ENCODE measurements around the gene EVC2. TPM values are rescaled to one million over a fixed set of nuclear protein-coding genes. Genes with fewer than 3 reads are reported as not detected.

Gene EVC2
- total and polyA plus RNA-seq, 2 of the 13 experiments (the other 11 are each of a cell fraction or from before 2014, with no cell fraction given), result not detected

GRCh38 chr4:5707366-5707765 is 993 bp downstream of the EVC2 start:
- peaks cover 27% of the 10 kb centered on the region for H3K4me1 ChIP-seq (ENCODE audit: insufficient read depth, low read length)
- ChIA-PET POLR2A (no interaction called here), CTCF (ENCODE audit: low intra/inter-chr PET ratio, low total read pairs) (no interaction called here)
- peaks cover under 1% of the 10 kb centered on the region for H3K79me2 ChIP-seq (ENCODE audit: insufficient read depth, low read length)
- intact Hi-C loops (cut with micrococcal nuclease; ENCODE audit: unreplicated experiment), result no loop called here
- no peaks in the 10 kb centered on the region for H3K36me3 ChIP-seq (replicated peaks in 1 of 2; ENCODE audit: control insufficient read depth in 1 of 2, insufficient read depth in 2 of 2, low read length in 2 of 2)
- H4K20me1 ChIP-seq (ENCODE audit: insufficient read depth, low read length), result no peaks in the 10 kb centered on the region
- BruUV-seq (replicated peaks), result no TSS peak
- WGBS (ENCODE audit: low lambda C conversion rate), result 15% methylated on average over 5 of the region's 5 CpGs
- no peak overlapping the region for H3K9ac ChIP-seq (ENCODE audit: insufficient read depth, low read depth, low read length)
- FAIRE-seq (no peak), DNase-seq (ENCODE audit: low spot score) (no peak), ATAC-seq (no peak)
- H3K9me3 ChIP-seq (ENCODE audit: low read length), result no peaks in the 10 kb centered on the region
- H3K27ac ChIP-seq (ENCODE audit: extremely low read length, insufficient read depth, low read length), result no peak overlapping the region
- H3K4me3 ChIP-seq (replicated peaks in 1 of 3; ENCODE audit: insufficient read depth in 1 of 3, low read depth in 2 of 3, low read length in 3 of 3), result no peak overlapping the region
- no peak overlapping the region for H3K4me2 ChIP-seq (ENCODE audit: low read depth, low read length)
- H3K27me3 ChIP-seq (ENCODE audit: control insufficient read depth in 1 of 2, insufficient read depth in 2 of 2, low read length in 2 of 2), result no peaks in the 10 kb centered on the region
- no peak overlapping the region for H2AFZ ChIP-seq (ENCODE audit: low read length)
- TF ChIP-seq PHF21A (CRISPR knock-in tag; IDR thresholded peaks at IDR 0.05) (no peak), HOXA7 (CRISPR knock-in tag; IDR thresholded peaks at IDR 0.05) (no peak)
- in situ Hi-C loops (cut with HindIII; ENCODE audit: extremely low pct_ligation_motif_present, low pct_unique_long_range_greater_than_20kb), result no loop called here

DNA sequence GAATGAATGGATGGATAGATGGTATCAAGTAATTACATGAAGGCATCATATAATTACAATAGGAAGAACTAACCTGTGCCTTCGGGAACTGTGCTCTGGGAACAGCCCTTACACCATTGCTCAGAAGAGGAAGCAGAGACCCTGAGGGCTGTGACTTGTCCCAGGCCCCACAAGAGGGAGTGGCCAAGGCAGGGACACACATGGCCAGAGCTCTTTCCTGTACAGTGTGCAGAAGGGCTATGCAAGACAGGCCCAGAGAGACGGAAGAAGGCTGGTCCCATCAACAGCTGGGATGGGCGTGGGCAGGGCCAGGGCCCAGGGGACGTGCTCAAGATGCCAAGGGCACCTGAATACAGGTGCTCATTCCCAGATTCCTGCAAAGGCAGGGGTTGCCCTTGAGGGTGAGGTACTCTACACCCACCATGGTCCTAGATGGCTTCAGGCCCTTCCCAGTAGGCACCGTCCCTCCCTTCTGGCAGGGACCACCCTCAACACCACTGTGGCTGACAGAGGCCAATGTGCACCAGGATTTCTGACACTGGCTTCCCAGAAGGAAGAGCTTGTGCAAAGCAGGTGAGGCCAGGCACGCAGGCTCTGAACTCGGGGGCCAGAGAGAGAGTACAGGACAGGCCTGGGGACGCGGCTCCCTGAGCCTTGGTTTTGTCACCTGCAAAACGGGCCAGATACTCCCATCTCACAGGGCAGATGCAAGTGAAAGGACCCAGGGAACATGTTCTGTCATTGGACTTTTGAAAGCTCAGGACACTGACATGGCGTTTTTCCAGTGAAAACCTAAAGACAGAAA is 1.7 kb downstream of the EVC2 start:
- in situ Hi-C loops (cut with HindIII; ENCODE audit: extremely low pct_ligation_motif_present, low pct_unique_long_range_greater_than_20kb), result no loop called here
- no peak overlapping the region for H3K4me3 ChIP-seq (replicated peaks in 1 of 3; ENCODE audit: insufficient read depth in 1 of 3, low read depth in 2 of 3, low read length in 3 of 3)
- 18% methylated on average over 8 of the region's 11 CpGs for WGBS (ENCODE audit: low lambda C conversion rate)
- H3K79me2 ChIP-seq (ENCODE audit: insufficient read depth, low read length), result no peaks in the 10 kb centered on the region
- H2AFZ ChIP-seq (ENCODE audit: low read length), result no peak overlapping the region
- H3K27ac ChIP-seq (ENCODE audit: extremely low read length, insufficient read depth, low read length), result no peak overlapping the region
- no peak overlapping the region for H3K9ac ChIP-seq (ENCODE audit: insufficient read depth, low read depth, low read length)
- ChIA-PET POLR2A (no interaction called here), CTCF (ENCODE audit: low intra/inter-chr PET ratio, low total read pairs) (no interaction called here)
- H3K4me1 ChIP-seq (ENCODE audit: insufficient read depth, low read length), result peaks cover 20% of the 10 kb centered on the region
- H3K36me3 ChIP-seq (replicated peaks in 1 of 2; ENCODE audit: control insufficient read depth in 1 of 2, insufficient read depth in 2 of 2, low read length in 2 of 2), result no peaks in the 10 kb centered on the region
- DNase-seq (ENCODE audit: low spot score) (no peak), FAIRE-seq (no peak), ATAC-seq (no peak)
- no TSS peak for BruUV-seq (replicated peaks)
- no peaks in the 10 kb centered on the region for H3K9me3 ChIP-seq (ENCODE audit: low read length)
- H3K27me3 ChIP-seq (ENCODE audit: control insufficient read depth in 1 of 2, insufficient read depth in 2 of 2, low read length in 2 of 2), result no peaks in the 10 kb centered on the region
- H4K20me1 ChIP-seq (ENCODE audit: insufficient read depth, low read length), result no peaks in the 10 kb centered on the region
- intact Hi-C loops (cut with micrococcal nuclease; ENCODE audit: unreplicated experiment), result no loop called here
- no peak overlapping the region for H3K4me2 ChIP-seq (ENCODE audit: low read depth, low read length)
- TF ChIP-seq CEBPG (CRISPR knock-in tag; IDR thresholded peaks at IDR 0.05) (no peak), NKX3-1 (CRISPR knock-in tag; IDR thresholded peaks at IDR 0.05) (no peak), ZFP82 (CRISPR knock-in tag; IDR thresholded peaks at IDR 0.05; ENCODE audit: borderline replicate concordance) (no peak), HMGA1 (CRISPR knock-in tag; conservative IDR thresholded peaks at IDR 0.05) (no peak), MXD4 (CRISPR knock-in tag; IDR thresholded peaks at IDR 0.05) (no peak), HCFC1 (IDR thresholded peaks at IDR 0.05; ENCODE audit: low read depth, low read length) (no peak)
- TF ChIP-seq, protein P1, sequence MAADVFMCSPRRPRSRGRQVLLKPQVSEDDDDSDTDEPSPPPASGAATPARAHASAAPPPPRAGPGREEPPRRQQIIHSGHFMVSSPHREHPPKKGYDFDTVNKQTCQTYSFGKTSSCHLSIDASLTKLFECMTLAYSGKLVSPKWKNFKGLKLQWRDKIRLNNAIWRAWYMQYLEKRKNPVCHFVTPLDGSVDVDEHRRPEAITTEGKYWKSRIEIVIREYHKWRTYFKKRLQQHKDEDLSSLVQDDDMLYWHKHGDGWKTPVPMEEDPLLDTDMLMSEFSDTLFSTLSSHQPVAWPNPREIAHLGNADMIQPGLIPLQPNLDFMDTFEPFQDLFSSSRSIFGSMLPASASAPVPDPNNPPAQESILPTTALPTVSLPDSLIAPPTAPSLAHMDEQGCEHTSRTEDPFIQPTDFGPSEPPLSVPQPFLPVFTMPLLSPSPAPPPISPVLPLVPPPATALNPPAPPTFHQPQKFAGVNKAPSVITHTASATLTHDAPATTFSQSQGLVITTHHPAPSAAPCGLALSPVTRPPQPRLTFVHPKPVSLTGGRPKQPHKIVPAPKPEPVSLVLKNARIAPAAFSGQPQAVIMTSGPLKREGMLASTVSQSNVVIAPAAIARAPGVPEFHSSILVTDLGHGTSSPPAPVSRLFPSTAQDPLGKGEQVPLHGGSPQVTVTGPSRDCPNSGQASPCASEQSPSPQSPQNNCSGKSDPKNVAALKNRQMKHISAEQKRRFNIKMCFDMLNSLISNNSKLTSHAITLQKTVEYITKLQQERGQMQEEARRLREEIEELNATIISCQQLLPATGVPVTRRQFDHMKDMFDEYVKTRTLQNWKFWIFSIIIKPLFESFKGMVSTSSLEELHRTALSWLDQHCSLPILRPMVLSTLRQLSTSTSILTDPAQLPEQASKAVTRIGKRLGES (CRISPR knock-in tag; IDR thresholded peaks at IDR 0.05; ENCODE audit: borderline replicate concordance), result no peak
- TF ChIP-seq, protein P2, sequence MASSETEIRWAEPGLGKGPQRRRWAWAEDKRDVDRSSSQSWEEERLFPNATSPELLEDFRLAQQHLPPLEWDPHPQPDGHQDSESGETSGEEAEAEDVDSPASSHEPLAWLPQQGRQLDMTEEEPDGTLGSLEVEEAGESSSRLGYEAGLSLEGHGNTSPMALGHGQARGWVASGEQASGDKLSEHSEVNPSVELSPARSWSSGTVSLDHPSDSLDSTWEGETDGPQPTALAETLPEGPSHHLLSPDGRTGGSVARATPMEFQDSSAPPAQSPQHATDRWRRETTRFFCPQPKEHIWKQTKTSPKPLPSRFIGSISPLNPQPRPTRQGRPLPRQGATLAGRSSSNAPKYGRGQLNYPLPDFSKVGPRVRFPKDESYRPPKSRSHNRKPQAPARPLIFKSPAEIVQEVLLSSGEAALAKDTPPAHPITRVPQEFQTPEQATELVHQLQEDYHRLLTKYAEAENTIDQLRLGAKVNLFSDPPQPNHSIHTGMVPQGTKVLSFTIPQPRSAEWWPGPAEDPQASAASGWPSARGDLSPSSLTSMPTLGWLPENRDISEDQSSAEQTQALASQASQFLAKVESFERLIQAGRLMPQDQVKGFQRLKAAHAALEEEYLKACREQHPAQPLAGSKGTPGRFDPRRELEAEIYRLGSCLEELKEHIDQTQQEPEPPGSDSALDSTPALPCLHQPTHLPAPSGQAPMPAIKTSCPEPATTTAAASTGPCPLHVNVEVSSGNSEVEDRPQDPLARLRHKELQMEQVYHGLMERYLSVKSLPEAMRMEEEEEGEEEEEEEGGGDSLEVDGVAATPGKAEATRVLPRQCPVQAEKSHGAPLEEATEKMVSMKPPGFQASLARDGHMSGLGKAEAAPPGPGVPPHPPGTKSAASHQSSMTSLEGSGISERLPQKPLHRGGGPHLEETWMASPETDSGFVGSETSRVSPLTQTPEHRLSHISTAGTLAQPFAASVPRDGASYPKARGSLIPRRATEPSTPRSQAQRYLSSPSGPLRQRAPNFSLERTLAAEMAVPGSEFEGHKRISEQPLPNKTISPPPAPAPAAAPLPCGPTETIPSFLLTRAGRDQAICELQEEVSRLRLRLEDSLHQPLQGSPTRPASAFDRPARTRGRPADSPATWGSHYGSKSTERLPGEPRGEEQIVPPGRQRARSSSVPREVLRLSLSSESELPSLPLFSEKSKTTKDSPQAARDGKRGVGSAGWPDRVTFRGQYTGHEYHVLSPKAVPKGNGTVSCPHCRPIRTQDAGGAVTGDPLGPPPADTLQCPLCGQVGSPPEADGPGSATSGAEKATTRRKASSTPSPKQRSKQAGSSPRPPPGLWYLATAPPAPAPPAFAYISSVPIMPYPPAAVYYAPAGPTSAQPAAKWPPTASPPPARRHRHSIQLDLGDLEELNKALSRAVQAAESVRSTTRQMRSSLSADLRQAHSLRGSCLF (CRISPR knock-in tag; IDR thresholded peaks at IDR 0.05; ENCODE audit: borderline replicate concordance), result no peak
